Measurements from ENCODE around the gene DLL3.
"Not testable (repeated sequence)": the region's sequence is repeated elsewhere in the genome, so short reads cannot be mapped to it uniquely, and the experiment has no call there.

DLL3 gene, protein sequence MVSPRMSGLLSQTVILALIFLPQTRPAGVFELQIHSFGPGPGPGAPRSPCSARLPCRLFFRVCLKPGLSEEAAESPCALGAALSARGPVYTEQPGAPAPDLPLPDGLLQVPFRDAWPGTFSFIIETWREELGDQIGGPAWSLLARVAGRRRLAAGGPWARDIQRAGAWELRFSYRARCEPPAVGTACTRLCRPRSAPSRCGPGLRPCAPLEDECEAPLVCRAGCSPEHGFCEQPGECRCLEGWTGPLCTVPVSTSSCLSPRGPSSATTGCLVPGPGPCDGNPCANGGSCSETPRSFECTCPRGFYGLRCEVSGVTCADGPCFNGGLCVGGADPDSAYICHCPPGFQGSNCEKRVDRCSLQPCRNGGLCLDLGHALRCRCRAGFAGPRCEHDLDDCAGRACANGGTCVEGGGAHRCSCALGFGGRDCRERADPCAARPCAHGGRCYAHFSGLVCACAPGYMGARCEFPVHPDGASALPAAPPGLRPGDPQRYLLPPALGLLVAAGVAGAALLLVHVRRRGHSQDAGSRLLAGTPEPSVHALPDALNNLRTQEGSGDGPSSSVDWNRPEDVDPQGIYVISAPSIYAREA

DNA sequence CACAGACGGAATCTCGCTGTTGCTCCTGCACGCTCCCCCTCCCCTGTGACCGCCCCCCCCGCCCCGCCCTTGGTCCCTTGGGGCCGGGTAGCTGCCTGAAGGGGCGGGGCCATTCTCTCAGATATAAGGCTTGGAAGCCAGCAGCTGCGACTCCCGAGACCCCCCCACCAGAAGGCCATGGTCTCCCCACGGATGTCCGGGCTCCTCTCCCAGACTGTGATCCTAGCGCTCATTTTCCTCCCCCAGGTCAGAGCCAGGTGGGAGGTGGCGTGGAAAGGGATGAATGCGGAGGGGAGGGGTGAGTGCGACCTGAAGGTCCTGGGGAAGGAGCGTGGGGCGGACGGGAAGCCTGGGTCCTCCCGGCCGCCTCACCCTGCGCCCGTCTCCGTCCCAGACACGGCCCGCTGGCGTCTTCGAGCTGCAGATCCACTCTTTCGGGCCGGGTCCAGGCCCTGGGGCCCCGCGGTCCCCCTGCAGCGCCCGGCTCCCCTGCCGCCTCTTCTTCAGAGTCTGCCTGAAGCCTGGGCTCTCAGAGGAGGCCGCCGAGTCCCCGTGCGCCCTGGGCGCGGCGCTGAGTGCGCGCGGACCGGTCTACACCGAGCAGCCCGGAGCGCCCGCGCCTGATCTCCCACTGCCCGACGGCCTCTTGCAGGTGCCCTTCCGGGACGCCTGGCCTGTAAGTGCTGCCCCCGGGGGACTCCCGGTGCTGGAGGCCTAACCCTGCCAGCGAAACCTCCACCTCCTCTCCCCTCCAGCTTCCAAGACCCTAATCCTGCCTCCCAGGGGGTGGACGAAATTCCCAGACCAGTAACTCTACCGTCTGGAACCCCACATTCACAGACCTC, at the start of gene DLL3:
TSS of gene DLL3 (plus strand) at position 150 of the 845 bp plus-strand sequence. CDS start at position 178, 28 bp downstream.
- no peak for DNase-seq (ENCODE audit: low read depth)

DNA sequence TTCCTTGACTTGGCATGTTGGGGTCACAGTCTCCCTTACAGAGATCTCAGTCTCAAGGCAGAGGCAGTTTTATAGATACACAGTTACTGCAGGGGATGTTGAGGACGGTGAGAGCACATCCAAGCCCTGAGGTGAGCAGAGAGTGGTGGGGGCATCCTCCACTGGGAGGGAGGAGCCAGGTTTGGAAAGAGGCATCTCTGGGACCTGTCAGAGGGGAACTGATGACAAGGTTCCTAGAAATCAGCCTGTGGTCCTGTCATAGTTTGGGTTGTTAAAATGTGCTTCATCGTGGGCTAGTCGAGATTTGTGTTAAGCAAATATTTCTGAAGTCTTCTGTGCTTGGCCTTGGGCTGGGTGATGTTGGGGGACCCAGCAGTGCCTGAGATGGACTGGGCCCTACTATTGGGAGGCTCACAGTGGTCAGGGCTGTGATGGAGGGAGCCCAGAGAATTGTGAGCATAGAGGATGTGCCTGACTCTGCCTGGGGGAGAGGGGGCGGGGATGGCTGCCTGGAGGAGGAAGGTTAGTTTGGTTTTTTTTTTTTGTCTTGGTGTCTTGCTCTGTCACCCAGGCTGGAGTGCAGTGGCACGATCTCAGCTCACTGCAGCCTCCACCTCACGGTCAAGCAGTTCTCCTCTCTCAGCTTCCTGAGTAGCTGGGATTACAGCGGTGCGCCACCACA, 49.5 kb upstream of the DLL3 start:
- no peak for DNase-seq (ENCODE audit: low read depth)

DNA sequence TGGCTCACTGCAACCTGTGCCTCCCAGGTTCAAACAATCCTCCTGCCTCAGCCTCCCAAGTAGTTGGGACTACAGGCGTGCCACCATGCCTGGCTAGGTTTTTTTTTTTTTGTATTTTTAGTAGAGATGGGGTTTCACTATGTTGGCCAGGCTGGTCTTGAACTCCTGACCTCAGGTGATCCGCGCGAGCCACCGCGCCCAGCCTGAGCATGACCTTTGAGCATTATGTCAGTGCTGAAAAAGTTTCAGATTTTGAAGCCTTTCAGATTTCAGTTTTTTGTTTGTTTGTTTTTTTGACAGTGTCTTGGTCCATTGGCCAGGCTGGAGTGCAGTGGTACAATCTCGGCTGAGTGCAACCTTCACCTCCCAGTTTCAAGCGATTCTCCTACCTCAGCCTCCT, 47.5 kb upstream of the DLL3 start:
- not testable (repeated sequence) for DNase-seq (ENCODE audit: low read depth)

DNA sequence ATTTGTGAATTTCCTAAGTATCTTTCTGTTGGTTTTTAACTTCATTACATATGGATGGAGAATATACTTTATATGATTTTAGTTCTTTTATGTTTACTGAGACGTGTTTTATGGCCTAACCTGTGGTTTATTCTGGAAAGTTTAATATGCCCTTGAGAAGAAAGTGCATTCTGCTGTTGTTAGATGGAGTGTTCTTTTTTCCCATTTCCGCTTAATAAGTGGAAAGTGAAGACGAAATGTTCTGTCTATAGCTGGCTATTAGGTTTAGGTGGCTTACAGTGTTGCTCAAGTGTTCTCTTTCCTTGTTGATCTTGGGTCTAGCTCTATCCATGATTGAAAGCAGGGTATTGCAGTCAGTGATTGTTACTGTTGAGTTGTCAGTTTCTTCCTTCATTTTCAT, 35.3 kb upstream of the DLL3 start:
- no peak for DNase-seq (ENCODE audit: low read depth)

DNA sequence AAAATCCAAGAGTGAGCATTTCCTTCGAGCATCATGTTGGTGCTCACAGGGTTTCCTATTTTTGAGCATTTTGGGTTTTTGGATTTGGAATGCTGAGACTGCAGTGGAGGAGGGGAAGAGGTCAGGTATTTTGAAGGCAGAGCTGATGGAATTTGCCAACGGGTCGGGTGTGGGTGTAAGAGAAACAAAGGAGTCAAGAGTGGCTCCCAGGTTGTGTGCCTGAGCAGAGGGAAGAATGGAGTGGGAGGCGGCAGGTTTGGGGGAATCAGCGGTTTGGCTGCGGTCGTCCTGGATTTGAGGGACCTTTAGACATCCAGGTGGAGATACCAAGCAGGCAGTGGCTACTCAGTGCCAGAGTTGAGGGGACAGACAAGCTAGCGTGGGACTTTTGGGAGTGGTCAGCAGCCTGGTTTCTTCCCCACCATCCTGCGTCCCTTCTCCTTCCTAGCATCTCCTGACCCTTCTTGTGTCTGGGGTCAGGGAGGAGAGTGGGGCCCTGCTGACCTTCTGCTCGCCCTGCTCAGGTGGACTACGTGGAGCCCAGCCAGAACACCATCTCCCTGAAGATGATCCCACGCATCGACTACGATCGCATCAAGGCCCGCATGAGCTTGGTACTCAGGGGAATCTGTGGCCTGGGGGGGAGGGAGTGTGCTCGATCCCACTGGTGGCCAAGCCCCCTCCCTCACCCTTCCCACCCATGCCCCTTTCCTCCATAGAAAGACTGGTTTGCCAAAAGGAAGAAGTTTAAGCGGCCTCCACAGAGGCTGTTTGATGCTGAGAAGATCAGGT, 32.6 kb upstream of the DLL3 start:
- DNase-seq (ENCODE audit: low read depth): no peak

DNA sequence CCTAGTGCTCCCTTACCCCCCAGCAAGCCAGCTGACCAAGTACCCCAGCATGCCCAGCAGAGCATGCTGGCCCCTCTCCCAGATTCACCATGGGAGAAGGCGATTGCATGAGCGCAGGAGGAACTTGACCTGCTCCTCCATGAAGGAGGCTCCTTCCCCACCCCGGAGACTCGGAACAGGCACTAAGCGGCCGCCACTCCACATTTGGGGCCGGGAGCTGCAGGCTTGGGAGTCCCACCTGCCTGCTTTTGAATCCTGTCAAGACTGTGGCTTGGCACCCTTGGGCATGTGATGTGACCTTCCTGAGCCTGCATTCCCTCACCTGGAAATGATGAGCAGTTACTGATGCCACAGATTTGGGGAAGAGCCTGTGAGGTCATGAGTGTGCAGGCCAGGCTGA, 30.8 kb upstream of the DLL3 start:
- DNase-seq (ENCODE audit: low read depth): no peak

DNA sequence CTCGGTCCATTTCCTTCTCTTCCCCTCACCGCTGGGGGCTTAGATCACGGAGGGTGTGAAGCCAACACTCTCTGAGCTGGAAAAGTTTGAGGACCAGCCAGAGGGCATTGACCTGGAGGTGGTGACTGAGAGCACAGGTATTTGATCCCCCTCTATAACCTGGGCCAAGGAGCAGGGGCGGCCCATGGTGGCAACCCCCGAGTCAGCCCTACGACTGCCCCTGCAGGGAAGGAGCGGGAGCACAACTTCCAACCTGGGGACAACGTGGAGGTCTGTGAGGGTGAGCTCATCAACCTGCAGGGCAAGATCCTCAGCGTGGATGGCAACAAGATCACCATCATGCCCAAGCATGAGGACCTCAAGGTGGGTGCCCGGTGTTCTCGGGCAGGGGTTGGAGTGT, 29.7 kb upstream of the DLL3 start:
- no peak for DNase-seq (ENCODE audit: low read depth)

DNA sequence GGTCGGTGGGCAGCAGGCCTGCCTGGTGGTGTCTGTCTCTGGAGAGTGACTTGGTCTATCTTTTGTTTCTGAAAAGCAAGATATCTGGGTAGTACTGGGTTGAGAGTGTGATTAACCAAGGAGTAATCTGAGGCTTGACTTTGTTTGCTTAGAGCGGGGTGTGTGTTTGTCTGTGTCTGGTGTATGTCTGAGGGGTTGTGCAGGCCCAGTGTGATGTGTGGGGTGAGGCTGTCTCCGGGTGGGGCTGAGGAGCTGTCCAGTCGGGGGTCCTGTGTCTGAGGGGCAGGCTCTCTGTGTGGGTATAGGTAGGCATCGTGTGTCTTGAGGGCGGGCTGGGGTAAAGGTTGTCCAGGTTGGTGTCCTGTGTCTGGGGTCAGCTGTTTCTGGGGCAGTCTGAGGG, 29.2 kb upstream of the DLL3 start:
- DNase-seq (ENCODE audit: low read depth): no peak

DNA sequence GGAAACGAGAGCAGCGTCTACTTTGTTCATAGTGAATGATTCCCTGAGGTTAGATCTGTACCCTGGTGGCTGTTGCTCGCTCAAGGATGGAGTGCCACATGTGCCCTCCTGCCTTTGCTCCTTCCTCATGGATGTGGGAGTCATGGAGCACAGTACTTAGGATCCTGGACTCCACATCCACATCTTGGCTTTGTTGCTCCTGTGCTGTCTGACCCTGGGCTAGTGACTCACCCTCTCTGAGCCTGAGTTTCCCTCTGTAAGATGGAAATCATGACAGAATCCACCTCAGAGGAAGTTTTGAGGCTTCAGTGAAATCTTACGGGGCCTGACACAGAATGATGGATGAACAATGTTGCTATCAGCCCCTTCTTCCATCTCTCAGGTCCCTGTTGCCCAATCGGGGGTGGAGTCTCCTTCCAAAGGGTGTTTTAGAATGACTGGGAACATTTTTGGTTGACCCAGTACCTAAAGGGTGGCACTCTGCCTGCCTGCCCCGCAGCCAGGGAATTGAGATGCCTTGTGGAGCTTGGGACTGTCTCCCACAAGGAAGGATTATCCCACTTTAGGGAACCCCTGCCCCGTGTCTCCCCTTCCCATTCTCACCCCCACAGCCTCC, 27.9 kb upstream of the DLL3 start:
- no peak for DNase-seq (ENCODE audit: low read depth)

DNA sequence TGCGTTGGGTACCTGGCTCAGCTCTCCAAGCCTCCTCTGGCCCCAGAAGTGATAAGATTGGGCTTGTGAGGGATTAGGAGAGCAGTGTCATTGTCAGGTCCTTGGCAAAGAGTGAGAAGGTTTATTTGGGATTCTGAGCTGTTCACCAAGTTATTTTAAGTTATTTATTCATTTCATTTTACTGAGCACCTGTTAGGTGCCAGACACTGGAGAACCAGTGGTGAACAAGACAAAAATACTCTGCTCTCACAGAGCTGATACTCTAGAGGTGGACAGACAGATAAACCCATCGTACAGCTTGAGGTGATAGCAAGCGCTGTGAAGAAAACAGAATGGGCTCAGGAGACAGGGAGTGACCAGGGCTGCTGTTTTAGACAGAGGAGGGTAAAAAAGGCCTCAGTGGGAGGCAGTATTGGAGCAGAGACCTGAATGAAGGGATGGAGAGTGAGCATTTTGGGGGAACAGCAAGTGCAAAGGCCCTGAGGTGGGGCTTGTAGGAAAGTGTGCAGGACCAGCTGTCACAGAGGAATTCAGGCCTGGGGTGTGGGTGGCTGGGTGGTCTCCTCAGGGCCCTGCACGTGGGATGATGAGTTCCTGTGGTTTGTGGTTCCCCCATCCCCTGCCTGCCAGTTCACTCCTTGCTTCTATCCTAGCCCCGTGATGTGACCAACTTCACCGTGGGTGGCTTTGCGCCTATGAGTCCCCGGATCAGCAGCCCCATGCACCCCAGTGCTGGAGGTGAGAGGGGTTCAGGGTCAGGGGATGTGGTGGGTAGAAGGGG, 26.8 kb upstream of the DLL3 start:
- no peak for DNase-seq (ENCODE audit: low read depth)

DNA sequence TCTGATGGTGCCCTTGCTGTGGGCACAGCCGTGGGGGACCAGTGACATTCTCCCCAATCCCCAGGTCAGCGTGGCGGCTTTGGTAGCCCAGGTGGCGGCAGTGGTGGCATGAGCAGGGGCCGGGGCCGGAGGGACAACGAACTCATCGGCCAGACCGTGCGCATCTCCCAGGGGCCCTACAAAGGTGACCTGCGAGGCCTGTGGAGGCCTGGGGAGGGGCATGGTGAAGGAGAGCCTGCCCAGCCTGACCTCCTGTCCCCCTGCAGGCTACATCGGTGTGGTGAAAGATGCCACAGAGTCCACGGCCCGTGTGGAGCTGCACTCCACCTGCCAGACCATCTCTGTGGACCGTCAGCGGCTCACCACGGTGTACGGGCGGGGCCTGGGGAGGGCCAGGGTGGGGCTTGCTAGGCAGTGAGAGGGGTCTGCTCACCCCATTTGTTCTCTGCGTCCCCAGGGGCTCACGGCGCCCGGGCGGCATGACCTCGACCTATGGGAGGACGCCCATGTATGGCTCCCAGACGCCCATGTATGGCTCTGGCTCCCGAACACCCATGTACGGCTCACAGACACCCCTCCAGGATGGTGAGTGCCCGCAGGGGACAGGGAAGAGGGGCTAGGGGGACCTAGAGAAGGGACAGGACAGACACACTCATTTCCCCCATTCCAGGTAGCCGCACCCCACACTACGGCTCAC, 25.9 kb upstream of the DLL3 start:
- DNase-seq (ENCODE audit: low read depth): no peak

DNA sequence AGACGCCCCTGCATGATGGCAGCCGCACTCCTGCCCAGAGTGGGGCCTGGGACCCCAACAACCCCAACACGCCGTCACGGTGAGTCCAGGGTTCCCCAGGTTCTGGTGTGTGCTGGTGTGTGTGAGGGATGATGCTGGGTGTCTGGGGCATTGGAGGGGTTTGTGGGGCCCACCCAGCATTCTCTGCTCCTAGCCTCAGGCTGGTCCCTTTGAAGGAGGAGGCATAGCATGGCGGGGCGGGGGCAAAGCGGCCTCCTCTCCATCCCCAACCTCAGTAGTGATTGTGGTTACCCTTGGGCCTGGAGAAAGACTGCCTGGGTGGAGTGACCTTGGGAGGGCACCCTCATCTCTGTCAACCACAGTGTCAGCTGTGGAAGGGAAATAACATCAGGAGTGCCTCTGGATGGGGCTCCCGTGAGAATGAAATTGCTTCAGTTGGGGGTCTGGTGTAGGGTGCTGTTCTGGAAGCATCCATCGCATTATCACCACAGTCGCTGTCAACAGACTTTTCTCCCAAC, 25.2 kb upstream of the DLL3 start:
- DNase-seq (ENCODE audit: low read depth): no peak

DNA sequence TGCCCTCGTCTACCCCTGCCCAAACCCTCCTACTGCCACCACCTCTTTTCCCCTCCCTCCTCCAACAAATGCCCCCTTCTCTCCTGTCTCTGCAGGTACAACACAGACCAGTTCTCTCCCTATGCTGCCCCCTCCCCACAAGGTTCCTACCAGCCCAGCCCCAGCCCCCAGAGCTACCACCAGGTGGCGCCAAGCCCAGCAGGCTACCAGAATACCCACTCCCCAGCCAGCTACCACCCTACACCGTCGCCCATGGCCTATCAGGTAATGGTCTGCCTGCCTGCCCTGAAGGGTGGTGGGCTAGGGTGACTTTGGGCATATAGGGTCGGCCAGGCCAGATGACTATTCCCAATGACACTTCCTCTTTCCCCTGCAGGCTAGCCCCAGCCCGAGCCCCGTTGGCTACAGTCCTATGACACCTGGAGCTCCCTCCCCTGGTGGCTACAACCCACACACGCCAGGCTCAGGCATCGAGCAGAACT, 24.6 kb upstream of the DLL3 start:
- DNase-seq (ENCODE audit: low read depth): peak; percentile 66

DNA sequence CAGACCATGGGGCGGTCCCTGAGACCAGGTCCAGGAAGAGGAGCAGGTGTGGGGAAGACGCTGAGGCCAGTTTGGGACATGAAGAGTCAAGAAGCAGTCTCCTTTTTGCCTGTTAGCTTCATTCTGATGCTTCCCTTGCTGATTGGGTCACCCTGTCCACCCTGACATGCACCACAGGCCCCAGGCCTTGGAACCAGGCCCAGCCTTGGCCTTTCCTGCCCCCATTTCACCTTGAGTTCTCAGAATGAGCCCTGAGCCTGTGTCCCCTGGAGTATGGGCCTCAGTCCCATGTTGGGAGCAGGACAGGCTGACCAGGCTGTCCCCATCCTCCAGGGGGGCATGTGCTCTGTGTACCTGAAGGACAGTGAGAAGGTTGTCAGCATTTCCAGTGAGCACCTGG, 23.0 kb upstream of the DLL3 start:
- DNase-seq (ENCODE audit: low read depth): no peak

DNA sequence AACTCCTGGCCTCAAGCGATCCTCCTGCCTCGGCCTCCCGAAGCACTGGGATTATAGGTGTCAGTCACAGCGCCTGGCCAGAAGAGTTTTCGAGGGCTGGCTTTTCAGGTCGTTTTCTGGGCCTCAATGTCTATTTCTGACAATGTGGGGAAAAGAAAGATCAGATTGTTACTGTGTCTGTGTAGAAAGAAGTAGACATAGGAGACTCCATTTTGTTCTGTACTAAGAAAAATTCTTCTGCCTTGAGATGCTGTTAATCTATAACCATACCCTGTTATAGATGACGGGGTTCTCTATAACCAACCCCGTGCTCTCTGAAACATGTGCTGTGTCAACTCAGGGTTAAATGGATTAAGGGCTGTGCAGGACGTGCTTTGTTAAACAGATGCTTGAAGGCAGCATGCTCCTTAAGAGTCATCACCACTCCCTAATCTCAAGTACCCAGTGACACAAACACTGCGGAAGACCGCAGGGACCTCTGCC, 19.4 kb upstream of the DLL3 start:
- DNase-seq (ENCODE audit: low read depth): not testable (repeated sequence)

DNA sequence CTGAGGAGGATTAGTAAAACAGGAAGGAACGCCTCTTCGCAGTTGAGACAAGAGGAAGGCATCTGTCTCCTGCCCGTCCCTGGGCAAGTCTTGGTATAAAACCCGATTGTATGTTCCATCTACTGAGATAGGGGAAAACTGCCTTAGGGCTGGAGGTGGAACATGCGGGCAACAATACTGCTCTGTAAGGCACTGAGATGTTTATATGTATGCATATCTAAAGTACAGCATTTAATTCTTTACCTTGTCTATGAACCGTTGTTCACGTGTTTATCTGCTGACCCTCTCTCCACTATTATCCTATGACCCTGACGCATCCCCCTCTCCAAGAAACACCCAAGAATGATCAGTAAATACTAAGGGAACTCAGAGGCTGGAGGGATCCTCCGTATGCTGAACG, 18.8 kb upstream of the DLL3 start:
- no peak for DNase-seq (ENCODE audit: low read depth)

DNA sequence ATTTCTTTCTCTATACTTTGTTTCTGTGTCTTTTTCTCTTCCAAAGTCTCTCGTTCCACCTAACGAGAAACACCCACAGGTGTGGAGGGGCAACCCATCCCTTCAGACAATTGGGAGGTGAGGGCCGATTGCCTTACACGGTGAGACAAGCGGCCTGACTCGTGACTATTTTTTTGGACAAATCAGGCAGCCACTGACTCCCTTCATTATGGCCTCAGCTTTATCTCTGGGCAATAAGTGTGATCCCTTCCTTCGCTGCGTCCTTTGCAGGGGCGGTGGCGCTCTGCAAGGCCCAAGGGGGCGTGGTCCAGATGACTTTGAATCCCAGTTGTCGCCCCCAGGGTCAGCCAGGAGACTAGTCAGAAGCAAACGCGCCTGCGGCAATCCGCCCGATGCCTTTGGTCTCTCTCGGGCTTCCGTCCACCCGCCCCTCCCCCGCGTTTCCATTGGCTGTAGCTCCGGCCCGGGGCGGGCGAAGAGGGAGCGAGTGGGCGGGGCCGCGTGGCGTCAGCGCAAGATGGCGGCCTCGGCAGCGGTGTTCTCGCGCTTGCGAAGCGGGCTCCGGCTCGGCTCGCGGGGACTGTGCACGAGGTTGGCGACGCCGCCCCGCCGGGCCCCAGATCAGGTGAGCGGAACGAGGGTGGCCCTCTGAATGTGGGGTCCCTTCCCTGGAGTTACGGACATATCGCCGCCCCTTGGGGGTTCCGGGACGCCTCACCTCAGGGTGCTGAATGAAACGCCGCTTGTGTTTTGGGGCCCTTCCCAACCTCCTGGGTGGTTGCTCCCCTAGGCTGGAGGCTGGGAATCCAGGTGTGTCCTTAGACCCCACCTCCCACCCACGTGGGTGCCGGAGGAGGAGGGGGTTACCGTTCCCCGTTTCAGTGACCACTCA, 18.2 kb upstream of the DLL3 start, which contains the start of gene TIMM50:
TSS of gene TIMM50 (plus strand) at position 502 of the 892 bp plus-strand sequence. CDS start at position 518, 16 bp downstream.
- DNase-seq (ENCODE audit: low read depth): peak; percentile 95

DNA sequence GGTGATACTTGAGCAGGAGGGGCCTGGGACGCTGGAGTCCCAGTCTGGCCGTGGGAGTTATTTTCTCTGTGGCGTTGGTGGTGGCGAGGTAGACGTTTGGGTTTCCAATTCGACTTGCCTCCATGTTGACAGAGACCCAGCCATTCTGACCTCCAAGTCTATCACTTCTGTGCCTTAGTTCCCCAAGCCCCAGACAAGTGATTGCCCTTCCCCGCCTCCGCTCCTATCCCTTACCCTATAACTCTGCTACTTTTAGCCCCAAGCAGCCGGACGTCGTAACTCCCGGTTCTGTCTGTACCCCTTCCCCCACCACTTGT, 17.6 kb upstream of the DLL3 start:
- no peak for DNase-seq (ENCODE audit: low read depth)

Measured in stimulated activated CD8-positive, alpha-beta memory T cell treated with anti-CD3 and anti-CD28 coated beads, Interleukin-12 subunit alpha, Interleukin-12 subunit beta, amount 100 ng/mL, for 1 hour (primary cell).